ENCODE results near the gene ARHGAP42.

DNA sequence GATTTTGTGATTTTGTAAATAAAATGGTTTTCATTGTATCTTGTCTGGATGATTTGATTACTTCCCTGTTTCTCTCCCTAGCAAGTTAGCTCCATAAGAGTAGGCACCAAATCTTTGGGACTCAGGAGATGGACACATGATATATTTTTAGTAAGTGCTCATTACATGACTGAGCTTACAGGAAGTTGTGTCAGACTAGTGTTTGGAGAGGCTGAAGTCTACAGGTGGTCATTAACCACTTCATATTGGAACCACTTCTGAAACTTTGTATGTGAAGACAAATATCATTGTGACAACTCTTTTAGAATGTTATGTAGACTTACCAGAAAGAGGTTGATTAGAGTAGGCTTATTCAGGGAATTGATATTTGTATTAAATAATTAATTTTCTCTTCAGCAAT, 19.1 kb downstream of the ARHGAP42 start:
- TF ChIP-seq, protein P1, sequence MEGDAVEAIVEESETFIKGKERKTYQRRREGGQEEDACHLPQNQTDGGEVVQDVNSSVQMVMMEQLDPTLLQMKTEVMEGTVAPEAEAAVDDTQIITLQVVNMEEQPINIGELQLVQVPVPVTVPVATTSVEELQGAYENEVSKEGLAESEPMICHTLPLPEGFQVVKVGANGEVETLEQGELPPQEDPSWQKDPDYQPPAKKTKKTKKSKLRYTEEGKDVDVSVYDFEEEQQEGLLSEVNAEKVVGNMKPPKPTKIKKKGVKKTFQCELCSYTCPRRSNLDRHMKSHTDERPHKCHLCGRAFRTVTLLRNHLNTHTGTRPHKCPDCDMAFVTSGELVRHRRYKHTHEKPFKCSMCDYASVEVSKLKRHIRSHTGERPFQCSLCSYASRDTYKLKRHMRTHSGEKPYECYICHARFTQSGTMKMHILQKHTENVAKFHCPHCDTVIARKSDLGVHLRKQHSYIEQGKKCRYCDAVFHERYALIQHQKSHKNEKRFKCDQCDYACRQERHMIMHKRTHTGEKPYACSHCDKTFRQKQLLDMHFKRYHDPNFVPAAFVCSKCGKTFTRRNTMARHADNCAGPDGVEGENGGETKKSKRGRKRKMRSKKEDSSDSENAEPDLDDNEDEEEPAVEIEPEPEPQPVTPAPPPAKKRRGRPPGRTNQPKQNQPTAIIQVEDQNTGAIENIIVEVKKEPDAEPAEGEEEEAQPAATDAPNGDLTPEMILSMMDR (IDR thresholded peaks at IDR 0.05) = no peak
- no peak for TF ChIP-seq POLR2A (IDR thresholded peaks at IDR 0.05)
- TF ChIP-seq EP300 (IDR thresholded peaks at IDR 0.05) = no peak

Data from ovary (tissue), 3 donors.